HEK293 (cell line): ENCODE measurements around the gene TMEM238L.
A peak's percentile ranks its signal among the peaks of the same experiment; 100 is the strongest.

ENCODE experiments used
- CTCF ChIA-PET: fragments of 350-600 bp; formaldehyde crosslinking; extraction: SDS; loops from one replicate; lab custom pipeline; 2021; ENCODE audit warnings: antibody characterized with exemption; lab: Yijun Ruan, JAX
- POLR2A ChIA-PET: fragments of 300-600 bp; formaldehyde crosslinking; extraction: SDS; loops from one replicate; lab custom pipeline; 2020; ENCODE audit warnings: antibody characterized with exemption, inconsistent platforms; lab: Yijun Ruan, JAX
- H3K27ac ChIP-seq: fragments of 200-500 bp; sonication (Bioruptor generic); 2 replicates; pipeline ENCODE4 v1.5.1; 2014; ENCODE audit warnings: low read depth, low read length, control low read depth, inconsistent platforms; ENCODE audit errors: extremely low read depth
- H3K36me3 ChIP-seq, 2 experiments: fragments of 200-500 bp in 1 of 2; sonication (Bioruptor generic) in 1 of 2; 1 replicate in 1 of 2; 2 replicates in 1 of 2; pipeline ENCODE4 v1.5.1; 2014 to 2017; ENCODE audit warnings: inconsistent platforms in 2 of 2, low read length in 2 of 2; ENCODE audit not compliant: control insufficient read depth in 2 of 2, insufficient read depth in 1 of 2
- H3K4me1 ChIP-seq: fragments of 200-500 bp; sonication (Bioruptor generic); 2 replicates; pipeline ENCODE4 v1.5.1; 2014; ENCODE audit warnings: mild to moderate bottlenecking, low read length, inconsistent platforms; ENCODE audit not compliant: control insufficient read depth, insufficient read depth
- H3K4me3 ChIP-seq: 2 replicates; pipeline ENCODE4 v1.5.1; 2011; ENCODE audit warnings: low read depth, mild to moderate bottlenecking, control low read depth, low read length, moderate library complexity
- H3K9me3 ChIP-seq: fragments of 200-500 bp; sonication (Bioruptor generic); 2 replicates; pipeline ENCODE4 v1.5.1; 2014; ENCODE audit warnings: low read depth, low read length, inconsistent platforms; ENCODE audit not compliant: control insufficient read depth, insufficient read depth
- SCRT1 ChIP-seq: fragments of 450-650 bp; formaldehyde crosslinking; IDR thresholded peaks from 2 replicates; pipeline ENCODE4 v1.5.1; 2016; ENCODE audit warnings: missing biosample characterization, missing genetic modification characterization, borderline replicate concordance
- SP7 ChIP-seq: fragments of 450-650 bp; formaldehyde crosslinking; IDR thresholded peaks from 2 replicates; pipeline ENCODE4 v1.5.1; 2016; ENCODE audit warnings: missing biosample characterization, missing genetic modification characterization
- ZNF23 ChIP-seq: fragments of 450-650 bp; formaldehyde crosslinking; IDR thresholded peaks from 2 replicates; pipeline ENCODE4 v1.5.1; 2016; ENCODE audit warnings: missing biosample characterization, missing genetic modification characterization, borderline replicate concordance
- ZNF239 ChIP-seq: fragments of 450-650 bp; formaldehyde crosslinking; IDR thresholded peaks from 2 replicates; pipeline ENCODE4 v1.5.1; 2016; ENCODE audit warnings: missing biosample characterization, missing genetic modification characterization
- ZNF341 ChIP-seq: fragments of 450-650 bp; formaldehyde crosslinking; IDR thresholded peaks from 2 replicates; pipeline ENCODE4; 2016; ENCODE audit warnings: low read depth, missing biosample characterization, missing genetic modification characterization
- ZNF350 ChIP-seq: fragments of 450-650 bp; formaldehyde crosslinking; IDR thresholded peaks from 2 replicates; pipeline ENCODE4 v1.5.0; 2017; ENCODE audit warnings: missing biosample characterization, mild to moderate bottlenecking, missing genetic modification characterization
- ZNF354C ChIP-seq: fragments of 450-650 bp; formaldehyde crosslinking; IDR thresholded peaks from 2 replicates; pipeline ENCODE4 v1.5.1; 2016; ENCODE audit warnings: missing biosample characterization, missing genetic modification characterization, low read depth, borderline replicate concordance
- ZNF654 ChIP-seq: fragments of 450-650 bp; formaldehyde crosslinking; IDR thresholded peaks from 2 replicates; pipeline ENCODE4 v1.5.1; 2016; ENCODE audit warnings: low read depth, missing biosample characterization, missing genetic modification characterization
- ZNF768 ChIP-seq: fragments of 450-650 bp; formaldehyde crosslinking; IDR thresholded peaks from 2 replicates; pipeline ENCODE4 v1.5.1; 2018; ENCODE audit warnings: missing biosample characterization, mild to moderate bottlenecking, missing genetic modification characterization
- TF ChIP-seq, protein P1 (sequence below): fragments of 450-650 bp; formaldehyde crosslinking; IDR thresholded peaks from 2 replicates; pipeline ENCODE4 v1.5.1; 2016; ENCODE audit warnings: missing biosample characterization, missing genetic modification characterization
- TF ChIP-seq, protein P2 (sequence below): fragments of 450-650 bp; formaldehyde crosslinking; IDR thresholded peaks from 2 replicates; pipeline ENCODE4 v1.5.1; 2016; ENCODE audit warnings: missing biosample characterization, missing genetic modification characterization
- TF ChIP-seq, protein P3 (sequence below): fragments of 450-650 bp; formaldehyde crosslinking; IDR thresholded peaks from 2 replicates; pipeline ENCODE4 v1.5.1; 2016; ENCODE audit warnings: missing biosample characterization, missing genetic modification characterization
- TF ChIP-seq, protein P4 (sequence below): fragments of 450-650 bp; formaldehyde crosslinking; IDR thresholded peaks from 2 replicates; pipeline ENCODE4 v1.5.1; 2017; ENCODE audit warnings: missing biosample characterization, missing genetic modification characterization
- TF ChIP-seq, protein P5 (sequence below): fragments of 450-650 bp; formaldehyde crosslinking; optimal IDR thresholded peaks from 2 replicates; pipeline ENCODE3; 2016; ENCODE audit warnings: missing biosample characterization, mild to moderate bottlenecking, missing genetic modification characterization
- TF ChIP-seq, protein P6 (sequence below): fragments of 450-650 bp; formaldehyde crosslinking; IDR thresholded peaks from 2 replicates; pipeline ENCODE4 v1.5.1; 2016; ENCODE audit warnings: missing biosample characterization, missing genetic modification characterization, borderline replicate concordance
- TF ChIP-seq, protein P7 (sequence below): fragments of 450-650 bp; formaldehyde crosslinking; IDR thresholded peaks from 2 replicates; pipeline ENCODE4 v1.5.1; 2017; ENCODE audit warnings: missing biosample characterization, missing genetic modification characterization

The TMEM238L gene

DNA sequence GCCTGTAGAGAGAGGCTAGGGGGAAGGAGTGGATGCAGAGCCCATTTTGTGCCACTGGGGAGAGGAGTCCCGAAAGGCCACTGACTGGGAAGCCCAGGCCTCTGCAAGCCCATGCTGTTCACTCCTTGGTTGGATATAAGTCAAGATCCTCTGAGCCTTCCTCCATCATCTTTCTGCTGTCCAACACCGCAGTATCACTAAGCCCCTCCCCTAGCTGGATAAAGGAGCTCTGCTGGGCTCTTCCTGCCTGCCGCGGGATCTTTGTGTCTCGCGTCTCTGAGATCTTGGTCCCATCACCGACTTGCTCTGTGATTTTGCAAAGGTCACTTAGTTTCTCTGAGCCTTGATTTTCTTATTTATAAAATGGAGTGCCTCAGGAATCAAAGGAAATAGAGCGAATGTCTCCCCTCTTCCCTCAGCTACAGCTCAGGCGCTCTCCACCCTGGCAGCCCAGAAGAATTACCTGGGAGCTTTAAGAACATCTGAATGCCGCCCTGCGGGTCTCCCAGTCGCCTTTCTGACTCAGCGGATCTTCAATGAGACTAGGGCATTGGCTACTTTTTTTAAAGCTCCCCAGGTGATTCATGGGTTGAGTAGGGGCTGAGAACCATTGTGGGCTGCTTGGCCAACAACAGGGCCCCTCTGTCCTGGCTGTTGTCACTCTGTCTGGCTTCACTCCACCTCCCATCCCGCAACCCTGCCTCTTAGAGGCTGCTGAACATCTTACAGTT lies 48.9 kb downstream of the TMEM238L start:
- H3K4me1 ChIP-seq: no peaks in the 10 kb centered on the region
- TF ChIP-seq SCRT1 (tag by site-specific recombination) (no peak), SP7 (tag by site-specific recombination) (no peak), ZNF341 (tag by site-specific recombination) (no peak), ZNF354C (no peak), ZNF350 (no peak), ZNF23 (tag by site-specific recombination) (no peak)
- TF ChIP-seq, protein P1, sequence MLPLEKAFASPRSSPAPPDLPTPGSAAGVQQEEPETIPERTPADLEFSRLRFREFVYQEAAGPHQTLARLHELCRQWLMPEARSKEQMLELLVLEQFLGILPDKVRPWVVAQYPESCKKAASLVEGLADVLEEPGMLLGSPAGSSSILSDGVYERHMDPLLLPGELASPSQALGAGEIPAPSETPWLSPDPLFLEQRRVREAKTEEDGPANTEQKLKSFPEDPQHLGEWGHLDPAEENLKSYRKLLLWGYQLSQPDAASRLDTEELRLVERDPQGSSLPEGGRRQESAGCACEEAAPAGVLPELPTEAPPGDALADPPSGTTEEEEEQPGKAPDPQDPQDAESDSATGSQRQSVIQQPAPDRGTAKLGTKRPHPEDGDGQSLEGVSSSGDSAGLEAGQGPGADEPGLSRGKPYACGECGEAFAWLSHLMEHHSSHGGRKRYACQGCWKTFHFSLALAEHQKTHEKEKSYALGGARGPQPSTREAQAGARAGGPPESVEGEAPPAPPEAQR (tag by site-specific recombination): no peak
- TF ChIP-seq, protein P2, sequence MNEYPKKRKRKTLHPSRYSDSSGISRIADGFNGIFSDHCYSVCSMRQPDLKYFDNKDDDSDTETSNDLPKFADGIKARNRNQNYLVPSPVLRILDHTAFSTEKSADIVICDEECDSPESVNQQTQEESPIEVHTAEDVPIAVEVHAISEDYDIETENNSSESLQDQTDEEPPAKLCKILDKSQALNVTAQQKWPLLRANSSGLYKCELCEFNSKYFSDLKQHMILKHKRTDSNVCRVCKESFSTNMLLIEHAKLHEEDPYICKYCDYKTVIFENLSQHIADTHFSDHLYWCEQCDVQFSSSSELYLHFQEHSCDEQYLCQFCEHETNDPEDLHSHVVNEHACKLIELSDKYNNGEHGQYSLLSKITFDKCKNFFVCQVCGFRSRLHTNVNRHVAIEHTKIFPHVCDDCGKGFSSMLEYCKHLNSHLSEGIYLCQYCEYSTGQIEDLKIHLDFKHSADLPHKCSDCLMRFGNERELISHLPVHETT (tag by site-specific recombination): no peak
- TF ChIP-seq, protein P3, sequence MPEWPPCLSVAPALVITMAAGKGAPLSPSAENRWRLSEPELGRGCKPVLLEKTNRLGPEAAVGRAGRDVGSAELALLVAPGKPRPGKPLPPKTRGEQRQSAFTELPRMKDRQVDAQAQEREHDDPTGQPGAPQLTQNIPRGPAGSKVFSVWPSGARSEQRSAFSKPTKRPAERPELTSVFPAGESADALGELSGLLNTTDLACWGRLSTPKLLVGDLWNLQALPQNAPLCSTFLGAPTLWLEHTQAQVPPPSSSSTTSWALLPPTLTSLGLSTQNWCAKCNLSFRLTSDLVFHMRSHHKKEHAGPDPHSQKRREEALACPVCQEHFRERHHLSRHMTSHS (tag by site-specific recombination): no peak
- TF ChIP-seq, protein P4, sequence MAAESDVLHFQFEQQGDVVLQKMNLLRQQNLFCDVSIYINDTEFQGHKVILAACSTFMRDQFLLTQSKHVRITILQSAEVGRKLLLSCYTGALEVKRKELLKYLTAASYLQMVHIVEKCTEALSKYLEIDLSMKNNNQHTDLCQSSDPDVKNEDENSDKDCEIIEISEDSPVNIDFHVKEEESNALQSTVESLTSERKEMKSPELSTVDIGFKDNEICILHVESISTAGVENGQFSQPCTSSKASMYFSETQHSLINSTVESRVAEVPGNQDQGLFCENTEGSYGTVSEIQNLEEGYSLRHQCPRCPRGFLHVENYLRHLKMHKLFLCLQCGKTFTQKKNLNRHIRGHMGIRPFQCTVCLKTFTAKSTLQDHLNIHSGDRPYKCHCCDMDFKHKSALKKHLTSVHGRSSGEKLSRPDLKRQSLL (tag by site-specific recombination): no peak
- TF ChIP-seq, protein P5, sequence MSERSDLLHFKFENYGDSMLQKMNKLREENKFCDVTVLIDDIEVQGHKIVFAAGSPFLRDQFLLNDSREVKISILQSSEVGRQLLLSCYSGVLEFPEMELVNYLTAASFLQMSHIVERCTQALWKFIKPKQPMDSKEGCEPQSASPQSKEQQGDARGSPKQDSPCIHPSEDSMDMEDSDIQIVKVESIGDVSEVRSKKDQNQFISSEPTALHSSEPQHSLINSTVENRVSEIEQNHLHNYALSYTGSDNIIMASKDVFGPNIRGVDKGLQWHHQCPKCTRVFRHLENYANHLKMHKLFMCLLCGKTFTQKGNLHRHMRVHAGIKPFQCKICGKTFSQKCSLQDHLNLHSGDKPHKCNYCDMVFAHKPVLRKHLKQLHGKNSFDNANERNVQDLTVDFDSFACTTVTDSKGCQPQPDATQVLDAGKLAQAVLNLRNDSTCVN: no peak
- TF ChIP-seq, protein P6, sequence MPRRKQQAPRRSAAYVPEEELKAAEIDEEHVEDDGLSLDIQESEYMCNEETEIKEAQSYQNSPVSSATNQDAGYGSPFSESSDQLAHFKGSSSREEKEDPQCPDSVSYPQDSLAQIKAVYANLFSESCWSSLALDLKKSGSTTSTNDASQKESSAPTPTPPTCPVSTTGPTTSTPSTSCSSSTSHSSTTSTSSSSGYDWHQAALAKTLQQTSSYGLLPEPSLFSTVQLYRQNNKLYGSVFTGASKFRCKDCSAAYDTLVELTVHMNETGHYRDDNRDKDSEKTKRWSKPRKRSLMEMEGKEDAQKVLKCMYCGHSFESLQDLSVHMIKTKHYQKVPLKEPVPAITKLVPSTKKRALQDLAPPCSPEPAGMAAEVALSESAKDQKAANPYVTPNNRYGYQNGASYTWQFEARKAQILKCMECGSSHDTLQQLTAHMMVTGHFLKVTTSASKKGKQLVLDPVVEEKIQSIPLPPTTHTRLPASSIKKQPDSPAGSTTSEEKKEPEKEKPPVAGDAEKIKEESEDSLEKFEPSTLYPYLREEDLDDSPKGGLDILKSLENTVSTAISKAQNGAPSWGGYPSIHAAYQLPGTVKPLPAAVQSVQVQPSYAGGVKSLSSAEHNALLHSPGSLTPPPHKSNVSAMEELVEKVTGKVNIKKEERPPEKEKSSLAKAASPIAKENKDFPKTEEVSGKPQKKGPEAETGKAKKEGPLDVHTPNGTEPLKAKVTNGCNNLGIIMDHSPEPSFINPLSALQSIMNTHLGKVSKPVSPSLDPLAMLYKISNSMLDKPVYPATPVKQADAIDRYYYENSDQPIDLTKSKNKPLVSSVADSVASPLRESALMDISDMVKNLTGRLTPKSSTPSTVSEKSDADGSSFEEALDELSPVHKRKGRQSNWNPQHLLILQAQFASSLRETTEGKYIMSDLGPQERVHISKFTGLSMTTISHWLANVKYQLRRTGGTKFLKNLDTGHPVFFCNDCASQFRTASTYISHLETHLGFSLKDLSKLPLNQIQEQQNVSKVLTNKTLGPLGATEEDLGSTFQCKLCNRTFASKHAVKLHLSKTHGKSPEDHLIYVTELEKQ (tag by site-specific recombination): no peak
- POLR2A ChIA-PET: no interaction called here
- H3K4me3 ChIP-seq: no peak overlapping the region
- H3K27ac ChIP-seq: no peak overlapping the region
- CTCF ChIA-PET: interaction anchor here (0.6 to 5.7 kb wide), 9 partner anchors 8 to 1231 kb away, joined by 3 to 62 read pairs (median 5); no protein-coding TSS in a partner anchor
- no peaks in the 10 kb centered on the region for H3K36me3 ChIP-seq
- H3K9me3 ChIP-seq: no peaks in the 10 kb centered on the region

DNA sequence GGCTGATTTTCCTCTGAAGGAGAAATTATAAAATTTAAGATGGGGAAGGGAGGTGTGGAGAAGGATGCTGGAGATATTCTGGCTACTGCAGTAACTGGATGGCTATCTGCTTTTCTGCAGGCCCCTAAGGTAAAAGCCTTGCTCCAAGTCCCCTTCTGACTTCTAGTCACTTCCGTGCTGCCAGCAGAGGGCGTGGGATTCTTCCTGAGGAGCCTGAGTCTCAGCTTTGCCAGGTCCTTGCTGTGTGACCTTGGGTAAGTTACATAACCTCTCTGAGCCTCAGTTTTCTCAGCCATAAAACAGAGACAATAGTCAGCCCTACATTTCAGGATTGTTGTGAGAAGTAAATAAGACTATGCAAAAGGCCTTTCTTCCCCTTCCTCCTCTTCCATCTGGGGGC lies 49.8 kb downstream of the TMEM238L start:
- peak; percentile 69; the same call in 1 of the 2 replicates for TF ChIP-seq ZNF239 (tag by site-specific recombination)
- TF ChIP-seq ZNF768 (tag by site-specific recombination): peak; percentile 93
- TF ChIP-seq ZNF350: no peak
- 0 out of 2 replicates have a peak, but pooled peaks have one; percentile 7 for TF ChIP-seq ZNF654
- TF ChIP-seq, protein P7, sequence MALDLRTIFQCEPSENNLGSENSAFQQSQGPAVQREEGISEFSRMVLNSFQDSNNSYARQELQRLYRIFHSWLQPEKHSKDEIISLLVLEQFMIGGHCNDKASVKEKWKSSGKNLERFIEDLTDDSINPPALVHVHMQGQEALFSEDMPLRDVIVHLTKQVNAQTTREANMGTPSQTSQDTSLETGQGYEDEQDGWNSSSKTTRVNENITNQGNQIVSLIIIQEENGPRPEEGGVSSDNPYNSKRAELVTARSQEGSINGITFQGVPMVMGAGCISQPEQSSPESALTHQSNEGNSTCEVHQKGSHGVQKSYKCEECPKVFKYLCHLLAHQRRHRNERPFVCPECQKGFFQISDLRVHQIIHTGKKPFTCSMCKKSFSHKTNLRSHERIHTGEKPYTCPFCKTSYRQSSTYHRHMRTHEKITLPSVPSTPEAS (tag by site-specific recombination): no peak
- ChIA-PET POLR2A (no interaction called here), CTCF (interaction anchor here (0.6 to 5.7 kb wide), 9 partner anchors 9 to 1232 kb away, joined by 3 to 62 read pairs (median 4); no protein-coding TSS in a partner anchor)
- Histone ChIP-seq H3K27ac (no peak overlapping the region), H3K4me1 (no peaks in the 10 kb centered on the region), H3K4me3 (no peak overlapping the region), H3K36me3 (no peaks in the 10 kb centered on the region), H3K9me3 (no peaks in the 10 kb centered on the region)
